Tibial nerve (tissue), 4 donors: ENCODE results near the gene DLGAP1.

Experiments
- CTCF ChIP-seq, 5 experiments: fragments of 200-600 bp in 3 of 5; fragments of 450-650 bp in 2 of 5; sonication (generic) in 3 of 5; IDR thresholded peaks; one replicate each; pipeline ENCODE4 v1.5.1; 2016 to 2019; ENCODE audit warnings: antibody characterized with exemption in 5 of 5, mild to moderate bottlenecking in 3 of 5, moderate library complexity in 2 of 5
- EP300 ChIP-seq, 2 donors: sonication (generic); formaldehyde crosslinking; IDR thresholded peaks; one replicate each; pipeline ENCODE4 v1.6.1; 2017; ENCODE audit warnings: antibody characterized with exemption in 2 of 2, mild to moderate bottlenecking in 1 of 2
- POLR2A ChIP-seq, 2 donors: fragments of 450-650 bp; IDR thresholded peaks; one replicate each; pipeline ENCODE4 v1.6.1; 2017; ENCODE audit warnings: antibody characterized with exemption in 2 of 2, mild to moderate bottlenecking in 2 of 2, moderate library complexity in 2 of 2

GRCh38 chr18:4405965-4406364 is 49.1 kb downstream of the DLGAP1 start:
- TF ChIP-seq CTCF (IDR thresholded peaks at IDR 0.05): no peak
- no peak for TF ChIP-seq POLR2A (IDR thresholded peaks at IDR 0.05)
- TF ChIP-seq EP300 (IDR thresholded peaks at IDR 0.05): no peak
